SK-N-SH treated with all-trans-retinoic acid at 6 μM for 48 hours (cell line): Measurements from ENCODE around the gene CEP89.

Experiments
- CREB5 ChIP-seq: fragments of 250-450 bp; sonication (Bioruptor Pico); IDR thresholded peaks from 2 replicates; pipeline ENCODE4 v1.5.1; 2020; ENCODE audit warnings: low read depth, mild to moderate bottlenecking, moderate library complexity
- OSR1 ChIP-seq: fragments of 250-450 bp; sonication (Bioruptor Pico); IDR thresholded peaks from 2 replicates; pipeline ENCODE4 v1.8.0; 2022; ENCODE audit warnings: moderate library complexity, mild to moderate bottlenecking, inconsistent platforms
- ZC3H10 ChIP-seq: fragments of 250-450 bp; sonication (Bioruptor Pico); IDR thresholded peaks from 2 replicates; pipeline ENCODE4 v1.5.1; 2021; ENCODE audit warnings: mild to moderate bottlenecking, moderate library complexity
- ZFP3 ChIP-seq: fragments of 250-450 bp; sonication (Bioruptor Pico); IDR thresholded peaks from 2 replicates; pipeline ENCODE4 v1.5.0; 2020; ENCODE audit warnings: mild to moderate bottlenecking, moderate library complexity
- ZFP30 ChIP-seq: fragments of 450-650 bp; formaldehyde crosslinking; IDR thresholded peaks from 2 replicates; pipeline ENCODE4 v1.5.0; 2022; ENCODE audit warnings: mild to moderate bottlenecking, moderate library complexity
- ZNF8 ChIP-seq: fragments of 450-650 bp; formaldehyde crosslinking; IDR thresholded peaks from 2 replicates; pipeline ENCODE4 v1.5.0; 2020; ENCODE audit warnings: mild to moderate bottlenecking, moderate library complexity
- TF ChIP-seq, protein P1 (sequence below): fragments of 250-450 bp; sonication (Bioruptor Pico); IDR thresholded peaks from 2 replicates; pipeline ENCODE4 v1.5.0; 2020; ENCODE audit warnings: mild to moderate bottlenecking, moderate library complexity
- TF ChIP-seq, protein P2 (sequence below): fragments of 250-450 bp; sonication (Bioruptor Pico); IDR thresholded peaks from 2 replicates; pipeline ENCODE4 v1.8.0; 2020; ENCODE audit warnings: mild to moderate bottlenecking, moderate library complexity, borderline replicate concordance

- TF ChIP-seq OSR1 (CRISPR knock-in tag) (no peak), CREB5 (no peak), ZNF8 (CRISPR knock-in tag) (no peak), ZFP3 (CRISPR knock-in tag) (no peak), ZC3H10 (CRISPR knock-in tag) (no peak), ZFP30 (CRISPR knock-in tag) (no peak)
- TF ChIP-seq, protein P1, sequence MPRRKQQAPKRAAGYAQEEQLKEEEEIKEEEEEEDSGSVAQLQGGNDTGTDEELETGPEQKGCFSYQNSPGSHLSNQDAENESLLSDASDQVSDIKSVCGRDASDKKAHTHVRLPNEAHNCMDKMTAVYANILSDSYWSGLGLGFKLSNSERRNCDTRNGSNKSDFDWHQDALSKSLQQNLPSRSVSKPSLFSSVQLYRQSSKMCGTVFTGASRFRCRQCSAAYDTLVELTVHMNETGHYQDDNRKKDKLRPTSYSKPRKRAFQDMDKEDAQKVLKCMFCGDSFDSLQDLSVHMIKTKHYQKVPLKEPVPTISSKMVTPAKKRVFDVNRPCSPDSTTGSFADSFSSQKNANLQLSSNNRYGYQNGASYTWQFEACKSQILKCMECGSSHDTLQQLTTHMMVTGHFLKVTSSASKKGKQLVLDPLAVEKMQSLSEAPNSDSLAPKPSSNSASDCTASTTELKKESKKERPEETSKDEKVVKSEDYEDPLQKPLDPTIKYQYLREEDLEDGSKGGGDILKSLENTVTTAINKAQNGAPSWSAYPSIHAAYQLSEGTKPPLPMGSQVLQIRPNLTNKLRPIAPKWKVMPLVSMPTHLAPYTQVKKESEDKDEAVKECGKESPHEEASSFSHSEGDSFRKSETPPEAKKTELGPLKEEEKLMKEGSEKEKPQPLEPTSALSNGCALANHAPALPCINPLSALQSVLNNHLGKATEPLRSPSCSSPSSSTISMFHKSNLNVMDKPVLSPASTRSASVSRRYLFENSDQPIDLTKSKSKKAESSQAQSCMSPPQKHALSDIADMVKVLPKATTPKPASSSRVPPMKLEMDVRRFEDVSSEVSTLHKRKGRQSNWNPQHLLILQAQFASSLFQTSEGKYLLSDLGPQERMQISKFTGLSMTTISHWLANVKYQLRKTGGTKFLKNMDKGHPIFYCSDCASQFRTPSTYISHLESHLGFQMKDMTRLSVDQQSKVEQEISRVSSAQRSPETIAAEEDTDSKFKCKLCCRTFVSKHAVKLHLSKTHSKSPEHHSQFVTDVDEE (CRISPR knock-in tag) = no peak
- TF ChIP-seq, protein P2, sequence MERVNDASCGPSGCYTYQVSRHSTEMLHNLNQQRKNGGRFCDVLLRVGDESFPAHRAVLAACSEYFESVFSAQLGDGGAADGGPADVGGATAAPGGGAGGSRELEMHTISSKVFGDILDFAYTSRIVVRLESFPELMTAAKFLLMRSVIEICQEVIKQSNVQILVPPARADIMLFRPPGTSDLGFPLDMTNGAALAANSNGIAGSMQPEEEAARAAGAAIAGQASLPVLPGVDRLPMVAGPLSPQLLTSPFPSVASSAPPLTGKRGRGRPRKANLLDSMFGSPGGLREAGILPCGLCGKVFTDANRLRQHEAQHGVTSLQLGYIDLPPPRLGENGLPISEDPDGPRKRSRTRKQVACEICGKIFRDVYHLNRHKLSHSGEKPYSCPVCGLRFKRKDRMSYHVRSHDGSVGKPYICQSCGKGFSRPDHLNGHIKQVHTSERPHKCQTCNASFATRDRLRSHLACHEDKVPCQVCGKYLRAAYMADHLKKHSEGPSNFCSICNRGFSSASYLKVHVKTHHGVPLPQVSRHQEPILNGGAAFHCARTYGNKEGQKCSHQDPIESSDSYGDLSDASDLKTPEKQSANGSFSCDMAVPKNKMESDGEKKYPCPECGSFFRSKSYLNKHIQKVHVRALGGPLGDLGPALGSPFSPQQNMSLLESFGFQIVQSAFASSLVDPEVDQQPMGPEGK (CRISPR knock-in tag) = no peak
These were observed 17.0 kb upstream of the CEP89 start for GRCh38 chr19:32988724-32989123.
